HEK293 (cell line): ENCODE results near the gene SVIL.

Source experiments
- CTCF ChIA-PET: fragments of 350-600 bp; formaldehyde crosslinking; extraction: SDS; loops from one replicate; lab custom pipeline; 2021; ENCODE audit warnings: antibody characterized with exemption; lab: Yijun Ruan, JAX
- POLR2A ChIA-PET: fragments of 300-600 bp; formaldehyde crosslinking; extraction: SDS; loops from one replicate; lab custom pipeline; 2020; ENCODE audit warnings: antibody characterized with exemption, inconsistent platforms; lab: Yijun Ruan, JAX
- H3K27ac ChIP-seq: fragments of 200-500 bp; sonication (Bioruptor generic); 2 replicates; pipeline ENCODE4 v1.5.1; 2014; ENCODE audit warnings: low read depth, low read length, control low read depth, inconsistent platforms; ENCODE audit errors: extremely low read depth
- H3K36me3 ChIP-seq, 2 experiments: fragments of 200-500 bp in 1 of 2; sonication (Bioruptor generic) in 1 of 2; 1 replicate in 1 of 2; 2 replicates in 1 of 2; pipeline ENCODE4 v1.5.1; 2014 to 2017; ENCODE audit warnings: inconsistent platforms in 2 of 2, low read length in 2 of 2; ENCODE audit not compliant: control insufficient read depth in 2 of 2, insufficient read depth in 1 of 2
- H3K4me1 ChIP-seq: fragments of 200-500 bp; sonication (Bioruptor generic); 2 replicates; pipeline ENCODE4 v1.5.1; 2014; ENCODE audit warnings: mild to moderate bottlenecking, low read length, inconsistent platforms; ENCODE audit not compliant: control insufficient read depth, insufficient read depth
- H3K4me3 ChIP-seq: 2 replicates; pipeline ENCODE4 v1.5.1; 2011; ENCODE audit warnings: low read depth, mild to moderate bottlenecking, control low read depth, low read length, moderate library complexity
- H3K9me3 ChIP-seq: fragments of 200-500 bp; sonication (Bioruptor generic); 2 replicates; pipeline ENCODE4 v1.5.1; 2014; ENCODE audit warnings: low read depth, low read length, inconsistent platforms; ENCODE audit not compliant: control insufficient read depth, insufficient read depth
- EGR2 ChIP-seq: fragments of 450-650 bp; formaldehyde crosslinking; IDR thresholded peaks from 2 replicates; pipeline ENCODE4 v1.5.1; 2016; ENCODE audit warnings: low read depth, missing biosample characterization, missing genetic modification characterization
- GFI1B ChIP-seq: fragments of 450-650 bp; formaldehyde crosslinking; IDR thresholded peaks from 2 replicates; pipeline ENCODE4 v1.5.1; 2016; ENCODE audit warnings: missing biosample characterization, missing genetic modification characterization
- KLF8 ChIP-seq: fragments of 450-650 bp; formaldehyde crosslinking; IDR thresholded peaks from 2 replicates; pipeline ENCODE4 v1.5.1; 2016; ENCODE audit warnings: missing biosample characterization, missing genetic modification characterization
- RBAK ChIP-seq: fragments of 450-650 bp; formaldehyde crosslinking; IDR thresholded peaks from 2 replicates; pipeline ENCODE4 v1.5.1; 2016; ENCODE audit warnings: missing biosample characterization, missing genetic modification characterization
- SP7 ChIP-seq: fragments of 450-650 bp; formaldehyde crosslinking; IDR thresholded peaks from 2 replicates; pipeline ENCODE4 v1.5.1; 2016; ENCODE audit warnings: missing biosample characterization, missing genetic modification characterization
- ZBTB6 ChIP-seq: fragments of 450-650 bp; formaldehyde crosslinking; IDR thresholded peaks from 2 replicates; pipeline ENCODE4 v1.5.1; 2017; ENCODE audit warnings: missing biosample characterization, missing genetic modification characterization
- ZNF140 ChIP-seq: fragments of 450-650 bp; formaldehyde crosslinking; IDR thresholded peaks from 2 replicates; pipeline ENCODE4 v1.5.1; 2016; ENCODE audit warnings: missing biosample characterization, missing genetic modification characterization
- ZNF19 ChIP-seq: fragments of 450-650 bp; formaldehyde crosslinking; IDR thresholded peaks from 2 replicates; pipeline ENCODE4; 2016; ENCODE audit warnings: missing biosample characterization, missing genetic modification characterization, low read depth
- ZNF24 ChIP-seq: fragments of 450-650 bp; formaldehyde crosslinking; IDR thresholded peaks from 2 replicates; pipeline ENCODE4 v1.5.1; 2016; ENCODE audit warnings: missing biosample characterization, missing genetic modification characterization
- ZNF324 ChIP-seq: fragments of 450-650 bp; formaldehyde crosslinking; IDR thresholded peaks from 2 replicates; pipeline ENCODE4 v1.5.1; 2016; ENCODE audit warnings: missing biosample characterization, missing genetic modification characterization
- ZNF341 ChIP-seq: fragments of 450-650 bp; formaldehyde crosslinking; IDR thresholded peaks from 2 replicates; pipeline ENCODE4; 2016; ENCODE audit warnings: low read depth, missing biosample characterization, missing genetic modification characterization
- ZNF404 ChIP-seq: fragments of 450-650 bp; formaldehyde crosslinking; IDR thresholded peaks from 2 replicates; pipeline ENCODE4 v1.5.1; 2017; ENCODE audit warnings: missing biosample characterization, missing genetic modification characterization
- ZNF423 ChIP-seq: fragments of 450-650 bp; formaldehyde crosslinking; IDR thresholded peaks from 2 replicates; pipeline ENCODE4 v1.5.1; 2016; ENCODE audit warnings: missing biosample characterization, missing genetic modification characterization
- ZNF501 ChIP-seq: fragments of 450-650 bp; formaldehyde crosslinking; IDR thresholded peaks from 2 replicates; pipeline ENCODE4 v1.5.1; 2016; ENCODE audit warnings: missing biosample characterization, missing genetic modification characterization
- ZNF518A ChIP-seq: fragments of 450-650 bp; formaldehyde crosslinking; conservative IDR thresholded peaks from 2 replicates; pipeline ENCODE4 v1.5.1; 2016; ENCODE audit warnings: low read depth, missing biosample characterization, missing genetic modification characterization
- ZNF544 ChIP-seq: fragments of 450-650 bp; formaldehyde crosslinking; IDR thresholded peaks from 2 replicates; pipeline ENCODE4 v1.5.0; 2017; ENCODE audit warnings: missing biosample characterization, missing genetic modification characterization
- ZNF571 ChIP-seq: fragments of 450-650 bp; formaldehyde crosslinking; IDR thresholded peaks from 2 replicates; pipeline ENCODE4 v1.5.0; 2017; ENCODE audit warnings: missing biosample characterization, missing genetic modification characterization
- ZNF629 ChIP-seq: fragments of 450-650 bp; formaldehyde crosslinking; IDR thresholded peaks from 2 replicates; pipeline ENCODE4 v1.5.1; 2017; ENCODE audit warnings: missing biosample characterization, missing genetic modification characterization
- ZNF654 ChIP-seq: fragments of 450-650 bp; formaldehyde crosslinking; IDR thresholded peaks from 2 replicates; pipeline ENCODE4 v1.5.1; 2016; ENCODE audit warnings: low read depth, missing biosample characterization, missing genetic modification characterization
- ZNF660 ChIP-seq: fragments of 450-650 bp; IDR thresholded peaks from 2 replicates; pipeline ENCODE4 v1.5.1; 2018; ENCODE audit warnings: missing biosample characterization, mild to moderate bottlenecking, missing genetic modification characterization
- ZSCAN5A ChIP-seq: fragments of 450-650 bp; formaldehyde crosslinking; IDR thresholded peaks from 2 replicates; pipeline ENCODE4 v1.5.1; 2016; ENCODE audit warnings: missing biosample characterization, missing genetic modification characterization
- TF ChIP-seq, protein P1 (sequence below): fragments of 450-650 bp; formaldehyde crosslinking; IDR thresholded peaks from 2 replicates; pipeline ENCODE4 v1.5.1; 2017; ENCODE audit warnings: missing biosample characterization, missing genetic modification characterization
- TF ChIP-seq, protein P2 (sequence below): fragments of 450-650 bp; formaldehyde crosslinking; IDR thresholded peaks from 2 replicates; pipeline ENCODE4 v1.5.1; 2016; ENCODE audit warnings: missing biosample characterization, missing genetic modification characterization

SVIL gene

GRCh38 chr10:29519659-29520058 lies 115.1 kb downstream of the SVIL start:
- POLR2A ChIA-PET, result no interaction called here
- Histone ChIP-seq H3K4me3 (no peak overlapping the region), H3K36me3 (peaks cover 4 to 34% of the 10 kb centered on the region in 2 experiments), H3K9me3 (no peaks in the 10 kb centered on the region), H3K27ac (no peak overlapping the region), H3K4me1 (no peaks in the 10 kb centered on the region)
- CTCF ChIA-PET, result interaction anchor here (0.8 to 2.3 kb wide), 5 partner anchors 15 to 71 kb away, joined by 3 to 15 read pairs (median 4); no protein-coding TSS in a partner anchor
- no peak for TF ChIP-seq ZSCAN5A
- TF ChIP-seq SP7 (tag by site-specific recombination), result no peak
- TF ChIP-seq KLF8, result no peak
- no peak for TF ChIP-seq ZNF544 (tag by site-specific recombination)
- TF ChIP-seq ZNF19 (tag by site-specific recombination), result no peak
- TF ChIP-seq ZNF501 (tag by site-specific recombination), result no peak
- TF ChIP-seq GFI1B (tag by site-specific recombination), result no peak
- TF ChIP-seq ZNF629 (tag by site-specific recombination), result no peak
- TF ChIP-seq ZNF24 (tag by site-specific recombination), result no peak
- no peak for TF ChIP-seq ZNF324
- TF ChIP-seq, protein P1, sequence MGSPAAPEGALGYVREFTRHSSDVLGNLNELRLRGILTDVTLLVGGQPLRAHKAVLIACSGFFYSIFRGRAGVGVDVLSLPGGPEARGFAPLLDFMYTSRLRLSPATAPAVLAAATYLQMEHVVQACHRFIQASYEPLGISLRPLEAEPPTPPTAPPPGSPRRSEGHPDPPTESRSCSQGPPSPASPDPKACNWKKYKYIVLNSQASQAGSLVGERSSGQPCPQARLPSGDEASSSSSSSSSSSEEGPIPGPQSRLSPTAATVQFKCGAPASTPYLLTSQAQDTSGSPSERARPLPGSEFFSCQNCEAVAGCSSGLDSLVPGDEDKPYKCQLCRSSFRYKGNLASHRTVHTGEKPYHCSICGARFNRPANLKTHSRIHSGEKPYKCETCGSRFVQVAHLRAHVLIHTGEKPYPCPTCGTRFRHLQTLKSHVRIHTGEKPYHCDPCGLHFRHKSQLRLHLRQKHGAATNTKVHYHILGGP, result no peak
- no peak for TF ChIP-seq ZNF341 (tag by site-specific recombination)

DNA sequence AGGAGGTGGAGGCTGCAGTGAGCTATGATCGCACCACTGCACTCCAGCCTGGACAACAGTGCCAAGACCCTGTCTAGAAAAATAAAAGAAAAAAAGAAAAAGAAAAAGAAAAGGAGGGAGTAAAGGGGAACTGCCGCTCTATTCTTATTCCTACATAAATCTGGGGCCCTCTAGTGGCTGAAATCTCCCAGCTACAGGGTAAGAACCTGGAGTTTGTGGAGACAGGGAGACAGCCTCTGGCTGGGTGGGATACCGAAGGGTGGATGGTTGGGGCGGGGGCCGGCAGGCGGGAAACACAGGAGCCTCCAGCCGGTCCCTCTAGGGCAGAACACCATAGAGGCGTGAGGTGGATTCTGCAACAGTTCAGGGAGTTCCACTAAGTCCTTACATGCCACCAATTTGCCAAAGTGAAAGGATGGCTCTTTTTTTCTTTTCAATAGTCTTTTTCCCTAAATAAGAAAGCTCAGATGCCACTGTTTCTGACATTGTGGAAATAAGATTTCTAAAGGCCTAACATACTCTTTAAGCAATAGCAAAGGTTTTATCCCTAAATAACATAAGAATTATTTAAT lies 117.3 kb downstream of the SVIL start:
- no peak overlapping the region for H3K27ac ChIP-seq
- CTCF ChIA-PET, result interaction anchor here (0.6 to 1.9 kb wide), 21 partner anchors 9 to 1778 kb away, joined by 3 to 13 read pairs (median 4); no protein-coding TSS in a partner anchor
- no peaks in the 10 kb centered on the region for H3K4me1 ChIP-seq
- H3K4me3 ChIP-seq, result no peak overlapping the region
- POLR2A ChIA-PET, result interaction anchor here (1.0 kb wide), 1 partner anchor 14 kb away, joined by 3 read pairs; no protein-coding TSS in a partner anchor
- no peaks in the 10 kb centered on the region for H3K9me3 ChIP-seq
- peaks cover 4 to 14% of the 10 kb centered on the region in 2 experiments; a peak in 2 of 3 replicates for H3K36me3 ChIP-seq
- TF ChIP-seq ZNF404 (tag by site-specific recombination), result no peak
- TF ChIP-seq ZNF341 (tag by site-specific recombination), result peak; percentile 39
- TF ChIP-seq ZNF654 (tag by site-specific recombination), result 0 out of 2 replicates have a peak, but pooled peaks have one; percentile 24
- TF ChIP-seq, protein P2, sequence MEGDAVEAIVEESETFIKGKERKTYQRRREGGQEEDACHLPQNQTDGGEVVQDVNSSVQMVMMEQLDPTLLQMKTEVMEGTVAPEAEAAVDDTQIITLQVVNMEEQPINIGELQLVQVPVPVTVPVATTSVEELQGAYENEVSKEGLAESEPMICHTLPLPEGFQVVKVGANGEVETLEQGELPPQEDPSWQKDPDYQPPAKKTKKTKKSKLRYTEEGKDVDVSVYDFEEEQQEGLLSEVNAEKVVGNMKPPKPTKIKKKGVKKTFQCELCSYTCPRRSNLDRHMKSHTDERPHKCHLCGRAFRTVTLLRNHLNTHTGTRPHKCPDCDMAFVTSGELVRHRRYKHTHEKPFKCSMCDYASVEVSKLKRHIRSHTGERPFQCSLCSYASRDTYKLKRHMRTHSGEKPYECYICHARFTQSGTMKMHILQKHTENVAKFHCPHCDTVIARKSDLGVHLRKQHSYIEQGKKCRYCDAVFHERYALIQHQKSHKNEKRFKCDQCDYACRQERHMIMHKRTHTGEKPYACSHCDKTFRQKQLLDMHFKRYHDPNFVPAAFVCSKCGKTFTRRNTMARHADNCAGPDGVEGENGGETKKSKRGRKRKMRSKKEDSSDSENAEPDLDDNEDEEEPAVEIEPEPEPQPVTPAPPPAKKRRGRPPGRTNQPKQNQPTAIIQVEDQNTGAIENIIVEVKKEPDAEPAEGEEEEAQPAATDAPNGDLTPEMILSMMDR (tag by site-specific recombination), result 0 out of 2 replicates have a peak, but pooled peaks have one; percentile 19
- no peak for TF ChIP-seq ZNF140
- no peak for TF ChIP-seq ZBTB6 (tag by site-specific recombination)
- no peak for TF ChIP-seq RBAK (tag by site-specific recombination)
- no peak for TF ChIP-seq ZNF571 (tag by site-specific recombination)
- no peak for TF ChIP-seq EGR2 (tag by site-specific recombination)
- TF ChIP-seq ZNF423 (tag by site-specific recombination), result no peak
- TF ChIP-seq ZNF660 (tag by site-specific recombination), result no peak
- TF ChIP-seq ZNF518A (tag by site-specific recombination), result no peak
